ENCODE data around the gene ZBTB20. TPM values are rescaled to one million over a fixed set of nuclear protein-coding genes. Genes with fewer than 3 reads are reported as not detected.

Gene ZBTB20
- total and polyA plus RNA-seq, 4 donors, result 0.88 to 83.2 (median 20.4) TPM

GRCh38 chr3:115164374-115165221 lies 17.5 kb upstream of the ZBTB20 start (continued):
- TF ChIP-seq REST (IDR thresholded peaks at IDR 0.05), result no peak
- TF ChIP-seq HNF4A (conservative IDR thresholded peaks at IDR 0.05), result no peak
- no peak for TF ChIP-seq YY1 (IDR thresholded peaks at IDR 0.05)
- TF ChIP-seq ATF3 (IDR thresholded peaks at IDR 0.05), result no peak
- TF ChIP-seq NR2F2 (IDR thresholded peaks at IDR 0.05), result no peak
- no peak for TF ChIP-seq RAD21 (IDR thresholded peaks at IDR 0.05)
- TF ChIP-seq EGR1 (IDR thresholded peaks at IDR 0.05; ENCODE audit: low read depth in 2 of 2), result no peak
- TF ChIP-seq JUND (IDR thresholded peaks at IDR 0.05), result no peak
- no peak for TF ChIP-seq MAX (IDR thresholded peaks at IDR 0.05)

GRCh38 chr3:115162759-115163158 lies 15.7 kb upstream of the ZBTB20 start:
- Histone ChIP-seq H3K9me3 (ENCODE audit: control insufficient read depth in 4 of 4, low read length in 3 of 4) (no peaks in the 10 kb centered on the region), H3K36me3 (ENCODE audit: control insufficient read depth in 4 of 4, insufficient read depth in 3 of 4, low read depth in 1 of 4, low read length in 3 of 4) (no peaks in the 10 kb centered on the region), H3K27me3 (ENCODE audit: control insufficient read depth in 4 of 4, insufficient read depth in 4 of 4, low read length in 3 of 4) (no peaks in the 10 kb centered on the region), H3K27ac (ENCODE audit: low read depth in 1 of 2, low read length in 2 of 2) (no peak overlapping the region), H3K9ac (ENCODE audit: low read depth in 1 of 2, low read length in 2 of 2) (no peak overlapping the region), H3K4me3 (ENCODE audit: low read depth in 1 of 3, low read length in 3 of 3) (no peak overlapping the region), H3K4me1 (ENCODE audit: control insufficient read depth in 4 of 4, insufficient read depth in 4 of 4, low read length in 3 of 4) (no peaks in the 10 kb centered on the region)
- no peak for DNase-seq (ENCODE audit: low spot score)
- 79% methylated on average over 1 of the region's 1 CpG for WGBS
- no peak for TF ChIP-seq CTCF (IDR thresholded peaks at IDR 0.05; ENCODE audit: low read depth, low read length, missing input control)
- no peak for TF ChIP-seq FOXA2 (IDR thresholded peaks at IDR 0.05)
- TF ChIP-seq RAD21 (IDR thresholded peaks at IDR 0.05), result no peak
- no peak for TF ChIP-seq TAF1 (conservative IDR thresholded peaks at IDR 0.05)
- TF ChIP-seq SP1 (IDR thresholded peaks at IDR 0.05), result no peak

- no peaks in the 10 kb centered on the region for H3K9me3 ChIP-seq (ENCODE audit: control insufficient read depth in 4 of 4, low read length in 3 of 4)
- WGBS, result 72% methylated on average over 1 of the region's 1 CpG
- no peak overlapping the region for H3K27ac ChIP-seq (ENCODE audit: low read depth in 1 of 2, low read length in 2 of 2)
- no peaks in the 10 kb centered on the region for H3K36me3 ChIP-seq (ENCODE audit: control insufficient read depth in 4 of 4, insufficient read depth in 3 of 4, low read depth in 1 of 4, low read length in 3 of 4)
- DNase-seq (ENCODE audit: low spot score), result no peak
- no peaks in the 10 kb centered on the region for H3K4me1 ChIP-seq (ENCODE audit: control insufficient read depth in 4 of 4, insufficient read depth in 4 of 4, low read length in 3 of 4)
- H3K4me3 ChIP-seq (ENCODE audit: low read depth in 1 of 3, low read length in 3 of 3), result no peak overlapping the region
- H3K9ac ChIP-seq (ENCODE audit: low read depth in 1 of 2, low read length in 2 of 2), result no peak overlapping the region
- H3K27me3 ChIP-seq (ENCODE audit: control insufficient read depth in 4 of 4, insufficient read depth in 4 of 4, low read length in 3 of 4), result no peaks in the 10 kb centered on the region
- TF ChIP-seq HNF4A (conservative IDR thresholded peaks at IDR 0.05), result no peak
- no peak for TF ChIP-seq GABPA (IDR thresholded peaks at IDR 0.05 in 1 of 2, conservative IDR thresholded peaks at IDR 0.05 in 1 of 2)
- TF ChIP-seq RXRA (IDR thresholded peaks at IDR 0.05), result no peak
- TF ChIP-seq JUND (IDR thresholded peaks at IDR 0.05), result no peak
- no peak for TF ChIP-seq ATF3 (IDR thresholded peaks at IDR 0.05)
- TF ChIP-seq TAF1 (conservative IDR thresholded peaks at IDR 0.05), result no peak
- TF ChIP-seq FOXA2 (IDR thresholded peaks at IDR 0.05), result no peak
- no peak for TF ChIP-seq EGR1 (IDR thresholded peaks at IDR 0.05; ENCODE audit: low read depth in 2 of 2)
- TF ChIP-seq YY1 (IDR thresholded peaks at IDR 0.05), result no peak
- TF ChIP-seq NR2F2 (IDR thresholded peaks at IDR 0.05), result no peak
- no peak for TF ChIP-seq SP1 (IDR thresholded peaks at IDR 0.05)
- TF ChIP-seq CTCF (IDR thresholded peaks at IDR 0.05; ENCODE audit: low read depth, low read length, missing input control), result no peak
- TF ChIP-seq FOXA1 (IDR thresholded peaks at IDR 0.05), result no peak
- TF ChIP-seq HNF4G (IDR thresholded peaks at IDR 0.05), result no peak
- no peak for TF ChIP-seq RAD21 (IDR thresholded peaks at IDR 0.05)
These were observed 14.8 kb upstream of the ZBTB20 start for GRCh38 chr3:115161866-115162265.

Data from liver (tissue), 9 donors.